Subcutaneous abdominal adipose tissue (tissue), 5 donors: ENCODE measurements around the gene CNIH1.
A peak's percentile ranks its signal among the peaks of the same experiment; 100 is the strongest.
"Not testable (repeated sequence)": the region's sequence is repeated elsewhere in the genome, so short reads cannot be mapped to it uniquely, and the experiment has no call there.

ENCODE experiments used
- H3K27ac ChIP-seq: one replicate; pipeline ENCODE4 v1.7.0; 2013; ENCODE audit warnings: low read depth, mild to moderate bottlenecking, inconsistent platforms, low read length, moderate library complexity
- H3K27me3 ChIP-seq, 5 donors: one replicate each; pipeline ENCODE4 v1.7.0; 2013; ENCODE audit warnings: low read length in 5 of 5, inconsistent platforms in 1 of 5; ENCODE audit not compliant: control insufficient read depth in 5 of 5, insufficient read depth in 4 of 5
- H3K36me3 ChIP-seq, 5 donors: one replicate each; pipeline ENCODE4 v1.7.0; 2013; ENCODE audit warnings: low read length in 5 of 5; ENCODE audit not compliant: control insufficient read depth in 5 of 5, insufficient read depth in 5 of 5
- H3K4me1 ChIP-seq, 5 donors: one replicate each; pipeline ENCODE4 v1.7.0; 2013; ENCODE audit warnings: low read length in 5 of 5, mild to moderate bottlenecking in 3 of 5, moderate library complexity in 1 of 5; ENCODE audit not compliant: control insufficient read depth in 5 of 5, insufficient read depth in 5 of 5
- H3K4me3 ChIP-seq, 5 donors: one replicate each; pipeline ENCODE4 v1.7.0; 2013; ENCODE audit warnings: low read length in 5 of 5, low read depth in 1 of 5
- H3K9ac ChIP-seq, 5 donors: one replicate each; pipeline ENCODE4 v1.7.0; 2013; ENCODE audit warnings: low read length in 5 of 5, mild to moderate bottlenecking in 4 of 5, moderate library complexity in 3 of 5
- H3K9me3 ChIP-seq, 5 donors: one replicate each; pipeline ENCODE4 v1.7.0; 2013; ENCODE audit warnings: low read length in 5 of 5; ENCODE audit not compliant: control insufficient read depth in 5 of 5
- donor health status: healthy.
- donor health status: healthy.
- donor health status: healthy.
- donor health status: healthy.
- donor health status: healthy.

CNIH1 gene

DNA sequence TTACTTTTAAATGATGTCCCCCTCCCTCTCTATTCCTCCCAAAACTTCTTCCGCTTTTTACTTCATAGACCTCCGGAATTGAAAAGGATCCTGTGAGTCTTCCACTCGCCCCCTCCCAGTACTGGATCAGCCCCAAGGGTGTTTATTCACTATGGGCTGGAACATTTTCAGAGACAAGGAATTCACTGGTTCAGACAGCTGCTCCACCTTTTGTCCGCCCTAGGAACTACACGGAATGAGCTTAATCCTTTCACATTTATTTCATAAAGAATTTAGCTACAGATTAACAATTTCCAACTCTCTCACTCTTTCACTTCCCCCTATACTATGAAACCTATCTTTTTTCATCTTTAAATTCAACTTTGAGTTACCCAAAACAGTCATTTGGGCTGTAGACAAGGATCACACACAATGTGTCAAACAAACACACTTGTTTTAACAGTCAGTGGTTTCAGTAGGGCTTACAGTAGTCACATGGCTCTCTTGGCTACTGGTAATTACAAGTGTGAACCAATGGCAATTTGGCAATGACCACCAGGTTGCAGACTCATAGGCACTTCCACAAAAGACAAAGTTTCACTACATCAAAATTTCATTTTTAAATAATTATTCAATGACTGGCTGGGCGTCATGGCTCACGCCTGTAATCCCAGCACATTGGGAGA is 20.6 kb downstream of the CNIH1 start:
- H3K9ac ChIP-seq = no peak overlapping the region
- no peaks in the 10 kb centered on the region for H3K4me1 ChIP-seq
- H3K36me3 ChIP-seq = peaks cover 3 to 18% (median 7%) of the 10 kb centered on the region in 5 donors
- H3K9me3 ChIP-seq = no peaks in the 10 kb centered on the region
- H3K27ac ChIP-seq = no peak overlapping the region
- no peak overlapping the region for H3K4me3 ChIP-seq
- H3K27me3 ChIP-seq = no peaks in the 10 kb centered on the region

DNA sequence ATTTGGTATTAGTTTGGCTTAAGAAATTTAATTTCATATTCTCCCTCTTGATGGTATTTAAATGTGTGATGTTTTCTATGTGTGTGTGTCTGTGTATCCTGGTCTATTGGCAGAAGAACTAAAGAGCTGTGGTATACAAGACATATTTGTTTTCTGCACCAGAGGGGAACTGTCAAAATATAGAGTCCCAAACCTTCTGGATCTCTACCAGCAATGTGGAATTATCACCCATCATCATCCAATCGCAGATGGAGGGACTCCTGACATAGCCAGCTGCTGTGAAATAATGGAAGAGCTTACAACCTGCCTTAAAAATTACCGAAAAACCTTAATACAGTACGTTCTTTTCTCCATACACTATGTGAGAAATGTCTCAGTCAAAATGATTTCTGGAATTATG is 29.8 kb downstream of the CNIH1 start:
- H3K9me3 ChIP-seq = no peaks in the 10 kb centered on the region
- H3K27ac ChIP-seq = no peak overlapping the region
- H3K4me1 ChIP-seq = no peaks in the 10 kb centered on the region
- no peak overlapping the region for H3K4me3 ChIP-seq
- H3K9ac ChIP-seq = no peak overlapping the region
- no peaks in the 10 kb centered on the region for H3K36me3 ChIP-seq
- H3K27me3 ChIP-seq = no peaks in the 10 kb centered on the region

DNA sequence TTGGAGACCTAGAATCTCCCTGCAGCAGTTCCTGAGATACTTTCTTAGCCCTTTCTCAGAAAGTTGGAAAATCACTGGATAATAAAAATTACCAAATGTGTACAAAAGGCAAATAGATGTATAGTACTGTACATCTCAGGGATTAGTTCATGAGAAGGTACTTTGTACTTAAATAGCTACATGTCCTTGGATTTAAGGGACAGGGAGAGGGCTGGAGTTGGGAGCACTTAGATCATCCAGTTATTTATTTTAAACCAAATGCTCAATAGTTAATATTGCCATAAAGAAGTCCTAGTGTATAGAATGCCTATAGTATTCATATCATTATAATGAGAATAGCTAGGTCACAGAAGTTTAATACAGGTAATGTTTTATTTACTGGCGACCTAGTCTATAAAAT is 31.0 kb downstream of the CNIH1 start:
- H3K9ac ChIP-seq = no peak overlapping the region
- no peak overlapping the region for H3K4me3 ChIP-seq
- H3K27ac ChIP-seq = no peak overlapping the region
- H3K9me3 ChIP-seq = no peaks in the 10 kb centered on the region
- no peaks in the 10 kb centered on the region for H3K27me3 ChIP-seq
- H3K4me1 ChIP-seq = no peaks in the 10 kb centered on the region
- H3K36me3 ChIP-seq = no peaks in the 10 kb centered on the region

DNA sequence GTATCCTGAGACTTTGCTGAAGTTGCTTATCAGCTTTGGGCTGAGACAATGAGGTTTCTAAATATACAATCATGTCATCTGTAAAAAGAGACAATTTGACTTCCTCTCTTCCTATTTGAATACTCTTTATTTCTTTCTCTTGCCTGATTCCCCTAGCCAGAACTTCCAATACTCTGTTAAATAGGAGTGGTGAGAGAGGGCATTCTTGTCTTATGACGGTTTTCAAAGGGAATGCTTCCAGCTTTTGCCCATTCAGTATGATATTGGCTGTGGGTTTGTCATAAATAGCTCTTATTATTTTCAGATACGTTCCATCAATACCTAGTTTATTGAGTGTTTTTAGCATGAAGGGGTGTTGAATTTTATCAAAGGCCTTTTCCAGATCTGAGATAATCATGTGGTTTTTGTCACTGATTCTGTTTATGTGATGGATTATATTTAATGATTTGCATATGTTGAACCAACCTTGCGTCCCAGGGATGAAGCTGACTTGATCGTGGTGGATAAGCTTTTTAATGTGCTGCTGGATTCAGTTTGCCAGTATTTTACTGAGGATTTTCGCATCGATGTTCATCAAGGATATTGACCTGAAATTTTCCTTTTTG is 37.7 kb downstream of the CNIH1 start:
- not testable (repeated sequence) for H3K27ac ChIP-seq, H3K4me3 ChIP-seq, H3K9me3 ChIP-seq, H3K4me1 ChIP-seq, H3K27me3 ChIP-seq, H3K9ac ChIP-seq, H3K36me3 ChIP-seq

DNA sequence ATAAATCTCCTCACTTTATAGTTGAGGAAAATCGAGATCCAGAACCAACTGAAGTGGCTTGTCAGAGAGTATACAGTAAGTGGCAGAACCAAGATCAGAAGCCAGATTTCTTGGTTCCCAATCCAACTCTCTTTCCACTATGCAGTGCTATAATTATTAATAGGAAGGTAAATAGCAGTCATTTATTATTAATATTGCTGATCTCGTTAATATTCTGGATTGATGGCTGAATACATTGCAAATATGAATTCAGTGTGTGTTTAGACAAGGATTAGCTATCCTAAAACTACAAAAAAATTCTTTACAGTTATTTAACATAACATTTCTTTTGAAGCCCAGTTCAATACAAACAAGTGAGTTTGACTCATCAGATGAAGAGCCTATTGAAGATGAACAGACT is 41.6 kb downstream of the CNIH1 start:
- Histone ChIP-seq H3K9me3 (no peaks in the 10 kb centered on the region), H3K9ac (no peak overlapping the region), H3K4me3 (no peak overlapping the region), H3K4me1 (peaks cover 1 to 13% (median 12%) of the 10 kb centered on the region in 5 donors), H3K27ac (no peak overlapping the region), H3K36me3 (no peaks in the 10 kb centered on the region), H3K27me3 (no peaks in the 10 kb centered on the region)

DNA sequence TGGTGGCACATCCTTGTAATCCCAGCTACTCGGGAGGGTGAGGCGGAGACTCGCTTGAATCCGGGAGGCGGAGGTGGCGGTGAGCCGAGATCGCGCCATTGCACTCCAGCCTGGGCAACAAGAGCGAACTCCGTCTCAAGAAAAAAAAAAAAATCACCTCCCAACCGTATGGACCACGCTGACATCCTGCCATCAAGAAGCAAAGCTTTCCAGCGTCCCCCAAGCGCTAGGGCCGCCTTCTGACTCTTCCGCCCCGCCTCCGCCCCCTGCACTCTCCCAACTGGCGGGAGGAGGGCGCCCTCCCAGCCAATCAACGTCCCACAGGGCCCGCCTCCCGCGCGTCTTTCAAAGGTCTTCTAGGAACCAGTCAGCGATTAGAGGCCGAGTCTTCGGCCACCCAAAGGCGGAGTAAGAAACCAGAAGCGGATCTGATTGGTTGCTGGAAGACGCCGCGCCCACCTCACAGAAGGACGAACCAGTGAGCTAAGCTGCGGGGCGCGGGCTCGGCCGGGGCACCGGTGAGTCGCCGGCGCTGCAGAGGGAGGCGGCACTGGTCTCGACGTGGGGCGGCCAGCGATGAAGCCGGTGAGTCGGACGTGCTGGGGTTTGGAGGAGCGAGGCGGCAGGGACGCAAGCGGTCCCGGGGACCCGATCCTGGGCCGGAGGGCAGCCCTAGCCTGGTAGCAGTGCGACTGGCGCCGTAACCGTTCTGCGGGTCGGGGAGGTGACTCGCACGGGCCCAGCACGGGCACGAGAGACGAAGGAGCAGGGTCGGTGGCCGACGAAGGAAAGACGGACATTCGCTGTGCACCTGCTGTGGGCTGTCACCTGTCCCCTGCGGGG is 44.5 kb downstream of the CNIH1 start, which contains the start of gene CDKN3:
Gene CDKN3, plus strand, starts transcription at position 515 of the 843 bp plus-strand sequence. Its CDS starts 62 bp downstream, at position 577.
- Histone ChIP-seq H3K9me3 (no peaks in the 10 kb centered on the region), H3K36me3 (no peaks in the 10 kb centered on the region), H3K27me3 (peaks cover 0 to 6% (median 0%) of the 10 kb centered on the region in 5 donors), H3K9ac (peak within 1 kb of the TSS in 4 of 5 donors; percentile 34 to 83 (median 79)), H3K4me1 (peaks cover 1 to 13% (median 12%) of the 10 kb centered on the region in 5 donors), H3K4me3 (peak within 1 kb of the TSS; percentile 39 to 95 (median 79)), H3K27ac (no peak within 1 kb of the TSS)

DNA sequence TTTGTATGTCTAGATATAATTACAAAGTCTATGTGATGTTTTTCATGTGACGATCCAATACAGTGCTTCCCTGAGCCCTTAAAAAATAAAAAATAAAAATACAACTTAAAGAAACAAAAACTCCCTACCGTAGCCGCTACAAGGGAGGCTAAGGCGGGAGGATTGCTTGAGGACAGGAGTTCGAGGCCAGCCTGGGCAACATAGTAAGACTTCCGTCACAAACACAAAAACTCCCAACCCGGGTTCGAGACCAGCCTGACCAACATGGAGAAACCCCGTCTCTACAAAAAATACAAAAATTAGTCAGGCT is 45.0 kb downstream of the CNIH1 start:
- Histone ChIP-seq H3K27me3 (peaks cover 0 to 6% (median 2%) of the 10 kb centered on the region in 5 donors), H3K9ac (peak overlapping the region in 2 of 5 donors; percentile 20 to 59), H3K36me3 (no peaks in the 10 kb centered on the region), H3K4me1 (peaks cover 1 to 13% (median 12%) of the 10 kb centered on the region in 5 donors), H3K9me3 (no peaks in the 10 kb centered on the region), H3K27ac (no peak overlapping the region), H3K4me3 (peak overlapping the region; percentile 39 to 75 (median 71))

DNA sequence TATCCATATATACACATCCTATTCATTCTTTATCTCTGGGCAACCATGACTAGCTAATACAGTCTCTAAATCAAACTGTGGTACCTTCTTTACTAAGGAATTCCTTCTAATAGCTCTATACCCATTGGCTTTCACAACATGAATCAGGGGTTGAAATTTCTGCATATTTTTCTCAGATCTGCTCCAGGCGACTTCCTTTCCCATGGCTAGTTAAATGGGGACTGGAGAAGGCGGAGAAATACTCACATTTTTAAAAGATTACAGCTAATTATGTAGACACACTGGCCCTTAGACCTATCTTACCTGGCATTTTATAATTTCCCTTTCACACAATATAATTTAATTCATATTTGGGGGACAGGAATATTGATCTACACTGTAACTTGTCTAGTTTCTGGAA is 45.5 kb downstream of the CNIH1 start:
- H3K4me3 ChIP-seq = no peak overlapping the region
- H3K36me3 ChIP-seq = no peaks in the 10 kb centered on the region
- H3K9ac ChIP-seq = no peak overlapping the region
- H3K4me1 ChIP-seq = peaks cover 1 to 13% (median 12%) of the 10 kb centered on the region in 5 donors
- H3K27me3 ChIP-seq = peaks cover 0 to 6% (median 2%) of the 10 kb centered on the region in 5 donors
- H3K9me3 ChIP-seq = no peaks in the 10 kb centered on the region
- H3K27ac ChIP-seq = no peak overlapping the region

DNA sequence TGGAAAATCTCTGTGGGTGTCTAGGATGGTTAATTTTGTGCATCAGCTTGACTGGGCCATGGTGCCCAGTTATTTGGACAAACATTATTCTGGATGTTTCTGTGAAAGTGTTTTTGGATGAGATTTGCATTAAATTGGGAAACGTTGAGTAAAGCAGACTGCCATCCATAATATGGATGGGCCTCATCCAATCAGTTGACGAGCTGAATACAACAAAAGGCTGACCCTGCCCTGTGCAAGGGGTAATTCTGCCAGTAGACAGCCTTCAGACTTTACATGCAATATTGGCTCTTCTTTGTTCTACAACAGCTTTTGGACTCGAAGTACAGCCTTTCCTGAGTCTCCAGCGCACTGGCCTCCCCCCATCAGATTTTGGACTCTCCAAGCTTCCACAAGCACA is 45.9 kb downstream of the CNIH1 start:
- H3K36me3 ChIP-seq = no peaks in the 10 kb centered on the region
- peaks cover 0 to 6% (median 2%) of the 10 kb centered on the region in 5 donors for H3K27me3 ChIP-seq
- no peak overlapping the region for H3K9ac ChIP-seq
- H3K4me3 ChIP-seq = no peak overlapping the region
- peaks cover 1 to 13% (median 12%) of the 10 kb centered on the region in 5 donors for H3K4me1 ChIP-seq
- H3K27ac ChIP-seq = no peak overlapping the region
- H3K9me3 ChIP-seq = no peaks in the 10 kb centered on the region

DNA sequence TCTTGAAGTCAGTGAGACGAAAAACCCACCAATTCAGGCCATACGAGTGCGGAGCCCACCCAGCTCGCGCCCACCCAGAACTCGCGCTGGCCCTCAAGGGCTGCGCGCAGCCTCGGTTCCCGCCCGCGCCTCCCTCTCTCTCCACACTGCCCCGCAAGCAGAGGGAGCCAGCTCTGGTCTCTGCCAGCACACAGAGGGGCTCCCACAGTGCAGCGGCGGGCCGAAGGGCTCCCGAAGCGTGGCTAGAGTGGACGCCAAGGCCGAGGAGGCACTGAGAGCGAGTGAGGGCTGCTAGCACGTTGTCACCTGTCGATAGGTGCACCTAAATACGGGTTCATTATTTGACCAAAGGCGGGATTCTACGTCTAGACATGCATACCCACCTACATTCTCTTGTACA is 46.6 kb downstream of the CNIH1 start:
- H3K4me3 ChIP-seq = no peak overlapping the region
- H3K4me1 ChIP-seq = peaks cover 1 to 13% (median 12%) of the 10 kb centered on the region in 5 donors
- no peak overlapping the region for H3K9ac ChIP-seq
- no peaks in the 10 kb centered on the region for H3K36me3 ChIP-seq
- H3K9me3 ChIP-seq = no peaks in the 10 kb centered on the region
- no peak overlapping the region for H3K27ac ChIP-seq
- peaks cover 0 to 6% (median 2%) of the 10 kb centered on the region in 5 donors for H3K27me3 ChIP-seq
